ENCODE results near the gene NFIC.
"Not testable (repeated sequence)": the region's sequence is repeated elsewhere in the genome, so short reads cannot be mapped to it uniquely, and the experiment has no call there.

Gene NFIC

DNA sequence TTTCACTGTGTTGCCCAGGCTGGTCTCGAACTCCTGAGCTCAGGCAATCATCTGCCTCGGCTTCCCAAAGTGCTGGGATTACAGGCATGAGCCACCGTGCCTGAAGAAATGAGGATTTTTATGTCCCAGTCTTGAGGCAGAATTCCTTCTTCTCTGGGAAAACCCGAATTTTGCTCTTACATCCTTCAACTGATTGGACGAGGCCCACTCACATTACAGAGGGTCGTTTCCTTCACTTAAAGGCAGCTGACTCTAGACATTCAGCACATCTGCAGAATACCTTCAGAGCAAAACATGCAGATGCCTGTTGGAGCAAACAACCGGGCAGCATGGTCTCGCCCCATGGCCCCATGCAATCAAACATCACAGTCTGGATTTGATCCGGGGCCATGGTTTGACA is 36.3 kb upstream of the NFIC start:
- Histone ChIP-seq H3K4me2 (ENCODE audit: low read length) (no peak overlapping the region), H3K4me3 (ENCODE audit: low read depth, low read length, poor library complexity, severe bottlenecking) (no peak overlapping the region), H3F3A (ENCODE audit: insufficient read depth, low read length) (no peaks in the 10 kb centered on the region), H3K9me3 (ENCODE audit: low read length) (no peaks in the 10 kb centered on the region), H4K20me1 (ENCODE audit: insufficient read depth, low read length) (no peaks in the 10 kb centered on the region), H3K27me3 (ENCODE audit: insufficient read depth, low read length) (0 out of 2 replicates have a peak, but pooled peaks cover 6% of the 10 kb centered on the region), H3K27ac (ENCODE audit: low read depth, low read length, poor library complexity, severe bottlenecking) (no peak overlapping the region), H3K79me2 (ENCODE audit: insufficient read depth, low read length) (no peaks in the 10 kb centered on the region), H2AFZ (ENCODE audit: low read length) (no peak overlapping the region), H3K9ac (ENCODE audit: low read length) (no peak overlapping the region), H3K36me3 (ENCODE audit: insufficient read depth, low read length) (no peaks in the 10 kb centered on the region), H3K9me2 (ENCODE audit: low read depth, low read length) (no peaks in the 10 kb centered on the region), H3K4me1 (ENCODE audit: insufficient read depth, low read length, severe bottlenecking) (no peaks in the 10 kb centered on the region)
- TF ChIP-seq, protein P1, sequence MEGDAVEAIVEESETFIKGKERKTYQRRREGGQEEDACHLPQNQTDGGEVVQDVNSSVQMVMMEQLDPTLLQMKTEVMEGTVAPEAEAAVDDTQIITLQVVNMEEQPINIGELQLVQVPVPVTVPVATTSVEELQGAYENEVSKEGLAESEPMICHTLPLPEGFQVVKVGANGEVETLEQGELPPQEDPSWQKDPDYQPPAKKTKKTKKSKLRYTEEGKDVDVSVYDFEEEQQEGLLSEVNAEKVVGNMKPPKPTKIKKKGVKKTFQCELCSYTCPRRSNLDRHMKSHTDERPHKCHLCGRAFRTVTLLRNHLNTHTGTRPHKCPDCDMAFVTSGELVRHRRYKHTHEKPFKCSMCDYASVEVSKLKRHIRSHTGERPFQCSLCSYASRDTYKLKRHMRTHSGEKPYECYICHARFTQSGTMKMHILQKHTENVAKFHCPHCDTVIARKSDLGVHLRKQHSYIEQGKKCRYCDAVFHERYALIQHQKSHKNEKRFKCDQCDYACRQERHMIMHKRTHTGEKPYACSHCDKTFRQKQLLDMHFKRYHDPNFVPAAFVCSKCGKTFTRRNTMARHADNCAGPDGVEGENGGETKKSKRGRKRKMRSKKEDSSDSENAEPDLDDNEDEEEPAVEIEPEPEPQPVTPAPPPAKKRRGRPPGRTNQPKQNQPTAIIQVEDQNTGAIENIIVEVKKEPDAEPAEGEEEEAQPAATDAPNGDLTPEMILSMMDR (IDR thresholded peaks at IDR 0.05; ENCODE audit: low read length) = no peak
- TF ChIP-seq EZH2 (IDR thresholded peaks at IDR 0.05; ENCODE audit: borderline replicate concordance, low read length) = no peak

DNA sequence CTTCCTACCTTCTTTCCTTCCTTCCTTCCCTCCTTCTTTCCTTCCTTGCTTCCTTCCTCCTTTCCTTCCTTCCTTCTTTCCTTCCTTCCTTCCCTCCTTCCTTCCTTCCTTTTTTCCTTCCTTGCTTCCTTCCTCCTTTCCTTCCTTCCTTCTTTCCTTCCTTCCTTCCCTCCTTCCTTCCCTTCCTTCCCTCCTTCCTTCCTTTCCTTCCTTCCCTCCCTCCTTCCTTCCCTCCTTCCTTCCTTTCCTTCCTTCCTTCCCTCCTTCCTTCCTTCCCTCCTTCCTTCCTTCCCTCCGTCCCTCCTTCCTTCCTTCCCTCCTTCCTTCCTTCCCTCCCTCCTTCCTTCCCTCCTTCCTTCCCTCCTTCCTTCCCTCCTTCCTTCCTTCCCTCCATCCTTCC is 34.2 kb upstream of the NFIC start:
- H3K9ac ChIP-seq (ENCODE audit: low read length); H3K79me2 ChIP-seq (ENCODE audit: insufficient read depth, low read length); H3K4me2 ChIP-seq (ENCODE audit: low read length); H3K4me1 ChIP-seq (ENCODE audit: insufficient read depth, low read length, severe bottlenecking); H3K4me3 ChIP-seq (ENCODE audit: low read depth, low read length, poor library complexity, severe bottlenecking); H3K9me3 ChIP-seq (ENCODE audit: low read length); H3K36me3 ChIP-seq (ENCODE audit: insufficient read depth, low read length); H3K9me2 ChIP-seq (ENCODE audit: low read depth, low read length); H3F3A ChIP-seq (ENCODE audit: insufficient read depth, low read length); H2AFZ ChIP-seq (ENCODE audit: low read length); H3K27ac ChIP-seq (ENCODE audit: low read depth, low read length, poor library complexity, severe bottlenecking); H4K20me1 ChIP-seq (ENCODE audit: insufficient read depth, low read length): not testable (repeated sequence)
- H3K27me3 ChIP-seq (ENCODE audit: insufficient read depth, low read length) = peaks cover 11% of the 10 kb centered on the region; the same call in 1 of the 2 replicates

DNA sequence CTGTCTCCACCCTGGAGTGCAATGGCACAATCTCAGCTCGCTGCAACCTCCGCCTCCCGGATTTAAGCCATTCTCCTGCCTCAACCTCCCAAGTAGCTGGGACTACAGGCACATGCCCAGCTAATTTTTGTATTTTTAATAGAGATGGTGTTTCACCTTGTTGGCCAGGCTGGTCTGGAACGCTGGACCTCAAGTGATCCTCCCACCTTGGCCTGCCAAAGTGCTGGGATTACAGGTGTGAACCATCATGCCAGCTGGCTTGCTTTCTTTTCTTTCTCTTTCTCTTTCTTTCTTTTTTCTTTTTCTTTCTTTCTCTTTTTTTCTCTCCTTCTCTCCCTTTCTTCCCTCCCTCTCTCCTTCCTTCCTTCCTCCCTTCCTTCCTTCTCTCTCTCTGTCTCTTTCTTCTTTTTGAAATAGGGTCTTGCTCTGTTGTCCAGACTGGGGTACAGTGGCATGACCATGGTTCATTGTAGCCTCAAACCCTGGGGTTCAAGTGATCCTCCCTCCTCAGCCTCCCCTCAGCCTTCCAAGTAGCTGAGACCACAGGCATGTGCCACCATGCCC is 33.3 kb upstream of the NFIC start:
- no peak overlapping the region for H3K9ac ChIP-seq (ENCODE audit: low read length)
- H3K4me3 ChIP-seq (ENCODE audit: low read depth, low read length, poor library complexity, severe bottlenecking) = no peak overlapping the region
- H3K27ac ChIP-seq (ENCODE audit: low read depth, low read length, poor library complexity, severe bottlenecking) = no peak overlapping the region
- H3K36me3 ChIP-seq (ENCODE audit: insufficient read depth, low read length) = no peaks in the 10 kb centered on the region
- peaks cover 13% of the 10 kb centered on the region; the same call in 1 of the 2 replicates for H3K27me3 ChIP-seq (ENCODE audit: insufficient read depth, low read length)
- no peaks in the 10 kb centered on the region for H3K4me1 ChIP-seq (ENCODE audit: insufficient read depth, low read length, severe bottlenecking)
- H3K9me2 ChIP-seq (ENCODE audit: low read depth, low read length) = no peaks in the 10 kb centered on the region
- H2AFZ ChIP-seq (ENCODE audit: low read length) = no peak overlapping the region
- no peak overlapping the region for H3K4me2 ChIP-seq (ENCODE audit: low read length)
- no peaks in the 10 kb centered on the region for H3K79me2 ChIP-seq (ENCODE audit: insufficient read depth, low read length)
- TF ChIP-seq EZH2 (IDR thresholded peaks at IDR 0.05; ENCODE audit: borderline replicate concordance, low read length) = no peak
- TF ChIP-seq, protein P1 (IDR thresholded peaks at IDR 0.05; ENCODE audit: low read length) = no peak
- H3F3A ChIP-seq (ENCODE audit: insufficient read depth, low read length) = no peaks in the 10 kb centered on the region
- H3K9me3 ChIP-seq (ENCODE audit: low read length) = no peaks in the 10 kb centered on the region
- no peaks in the 10 kb centered on the region for H4K20me1 ChIP-seq (ENCODE audit: insufficient read depth, low read length)

DNA sequence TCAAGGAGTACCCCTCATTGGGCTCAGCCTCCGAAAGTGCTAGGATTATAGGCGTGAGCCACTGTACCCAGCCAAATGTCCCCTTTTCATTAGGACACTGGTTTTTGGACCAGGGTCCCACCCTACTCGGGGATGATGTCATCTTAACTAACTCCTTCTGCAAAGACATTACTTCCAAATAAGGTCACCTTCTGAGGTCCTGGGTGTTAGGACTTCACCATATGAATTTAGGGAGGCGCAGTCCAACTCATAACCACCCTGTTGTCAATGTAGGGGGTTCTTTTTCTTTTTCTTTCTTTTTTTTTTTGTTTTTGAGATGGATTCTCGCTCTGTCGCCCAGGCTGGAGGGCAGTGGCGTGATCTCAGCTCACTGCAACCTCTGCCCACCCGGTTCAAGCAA is 32.7 kb upstream of the NFIC start:
- H3K79me2 ChIP-seq (ENCODE audit: insufficient read depth, low read length) = no peaks in the 10 kb centered on the region
- H3K9me2 ChIP-seq (ENCODE audit: low read depth, low read length) = no peaks in the 10 kb centered on the region
- no peak overlapping the region for H3K9ac ChIP-seq (ENCODE audit: low read length)
- no peak overlapping the region for H3K27ac ChIP-seq (ENCODE audit: low read depth, low read length, poor library complexity, severe bottlenecking)
- H3F3A ChIP-seq (ENCODE audit: insufficient read depth, low read length) = no peaks in the 10 kb centered on the region
- H3K27me3 ChIP-seq (ENCODE audit: insufficient read depth, low read length) = peaks cover 13% of the 10 kb centered on the region; the same call in 1 of the 2 replicates
- no peaks in the 10 kb centered on the region for H4K20me1 ChIP-seq (ENCODE audit: insufficient read depth, low read length)
- no peaks in the 10 kb centered on the region for H3K4me1 ChIP-seq (ENCODE audit: insufficient read depth, low read length, severe bottlenecking)
- TF ChIP-seq, protein P1 (IDR thresholded peaks at IDR 0.05; ENCODE audit: low read length) = no peak
- no peak for TF ChIP-seq EZH2 (IDR thresholded peaks at IDR 0.05; ENCODE audit: borderline replicate concordance, low read length)
- H3K4me2 ChIP-seq (ENCODE audit: low read length) = no peak overlapping the region
- H3K4me3 ChIP-seq (ENCODE audit: low read depth, low read length, poor library complexity, severe bottlenecking) = no peak overlapping the region
- H3K9me3 ChIP-seq (ENCODE audit: low read length) = no peaks in the 10 kb centered on the region
- H2AFZ ChIP-seq (ENCODE audit: low read length) = no peak overlapping the region
- H3K36me3 ChIP-seq (ENCODE audit: insufficient read depth, low read length) = no peaks in the 10 kb centered on the region

DNA sequence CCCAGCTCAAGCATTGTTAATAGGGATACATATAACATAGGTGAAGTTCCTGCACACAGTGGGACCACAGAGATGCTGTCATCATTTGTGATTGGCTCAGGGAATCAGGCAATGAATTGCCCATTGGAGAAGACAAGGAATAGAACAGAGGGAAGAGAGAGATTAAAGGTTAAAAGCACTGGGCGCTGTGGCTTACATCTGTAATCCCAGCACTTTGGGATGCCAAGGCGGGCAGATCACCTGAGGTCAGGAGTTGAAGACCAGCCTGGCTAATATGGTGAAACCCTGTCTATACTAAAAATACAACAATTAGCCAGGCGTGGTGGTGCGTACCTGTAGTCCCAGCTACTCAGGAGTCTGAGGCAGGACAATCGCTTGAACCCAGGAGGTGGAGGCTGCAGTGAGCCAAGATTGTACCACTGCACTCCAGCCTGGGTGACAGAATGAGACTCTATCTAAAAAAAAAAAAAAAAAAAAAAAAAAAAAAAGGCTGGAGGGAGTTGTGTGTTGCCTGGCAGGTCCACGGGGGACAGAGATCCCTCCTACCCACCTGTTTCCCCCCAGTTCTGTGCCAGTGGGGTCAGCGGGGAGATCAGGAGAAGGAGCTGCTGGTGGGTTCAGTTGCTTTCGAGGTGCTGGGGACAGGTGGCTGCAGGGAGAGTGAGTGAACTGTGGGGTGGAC is 31.5 kb upstream of the NFIC start:
- not testable (repeated sequence) for H3K36me3 ChIP-seq (ENCODE audit: insufficient read depth, low read length); H3K9ac ChIP-seq (ENCODE audit: low read length); H3K4me2 ChIP-seq (ENCODE audit: low read length); H3K79me2 ChIP-seq (ENCODE audit: insufficient read depth, low read length); H2AFZ ChIP-seq (ENCODE audit: low read length); H3K9me3 ChIP-seq (ENCODE audit: low read length); H3K9me2 ChIP-seq (ENCODE audit: low read depth, low read length); H4K20me1 ChIP-seq (ENCODE audit: insufficient read depth, low read length); H3K27ac ChIP-seq (ENCODE audit: low read depth, low read length, poor library complexity, severe bottlenecking); H3F3A ChIP-seq (ENCODE audit: insufficient read depth, low read length); H3K4me3 ChIP-seq (ENCODE audit: low read depth, low read length, poor library complexity, severe bottlenecking); H3K4me1 ChIP-seq (ENCODE audit: insufficient read depth, low read length, severe bottlenecking)
- peaks cover 12% of the 10 kb centered on the region; the same call in 1 of the 2 replicates for H3K27me3 ChIP-seq (ENCODE audit: insufficient read depth, low read length)

All from OCI-LY1 (cell line).